Keratinocyte (primary cell): ENCODE data around the gene SARS2.

Experiments used
- EZH2 ChIP-seq: IDR thresholded peaks from one replicate; pipeline ENCODE4 v1.6.1; 2012; ENCODE audit warnings: inconsistent platforms, mild to moderate bottlenecking, low read length, moderate library complexity
- TF ChIP-seq, protein P1 (sequence below), 3 experiments: IDR thresholded peaks in 1 of 3; conservative IDR thresholded peaks in 1 of 3; optimal IDR thresholded peaks in 1 of 3; 2 replicates in 2 of 3; 3 replicates in 1 of 3; pipeline versions ENCODE3 to v1.5.1; 2011; ENCODE audit warnings: low read length in 3 of 3, mild to moderate bottlenecking in 3 of 3, moderate library complexity in 2 of 3, control low read depth in 1 of 3, inconsistent platforms in 1 of 3; ENCODE audit not compliant: insufficient read depth in 2 of 3; ENCODE audit errors: extremely low read depth in 1 of 3

DNA sequence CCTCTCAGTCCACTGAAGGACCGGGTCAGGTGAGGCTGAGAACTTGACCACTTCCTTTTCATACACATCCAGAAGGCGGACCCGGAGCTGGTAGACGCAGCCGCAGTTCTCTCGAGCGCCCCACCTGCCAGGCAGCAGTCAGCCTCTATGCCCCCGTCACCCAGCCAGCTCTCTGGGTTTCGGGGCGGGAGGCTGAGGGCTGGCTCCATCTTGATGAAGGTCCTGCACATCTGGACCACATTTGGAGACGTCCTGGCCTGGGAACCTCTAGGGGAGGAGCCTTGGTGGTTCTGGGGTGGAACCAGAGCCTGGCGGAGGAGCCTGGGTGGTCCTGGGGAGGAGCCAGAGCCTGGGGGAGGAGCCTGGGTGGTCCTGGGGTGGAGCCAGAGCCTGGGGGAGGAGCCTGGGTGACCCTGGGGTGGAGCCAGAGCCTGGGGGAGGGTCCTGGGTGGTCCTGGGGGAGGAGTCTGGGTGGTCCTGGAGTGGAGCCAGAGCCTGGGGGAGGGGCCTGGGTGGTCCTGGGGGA lies 14.5 kb upstream of the SARS2 start:
- TF ChIP-seq, protein P1, sequence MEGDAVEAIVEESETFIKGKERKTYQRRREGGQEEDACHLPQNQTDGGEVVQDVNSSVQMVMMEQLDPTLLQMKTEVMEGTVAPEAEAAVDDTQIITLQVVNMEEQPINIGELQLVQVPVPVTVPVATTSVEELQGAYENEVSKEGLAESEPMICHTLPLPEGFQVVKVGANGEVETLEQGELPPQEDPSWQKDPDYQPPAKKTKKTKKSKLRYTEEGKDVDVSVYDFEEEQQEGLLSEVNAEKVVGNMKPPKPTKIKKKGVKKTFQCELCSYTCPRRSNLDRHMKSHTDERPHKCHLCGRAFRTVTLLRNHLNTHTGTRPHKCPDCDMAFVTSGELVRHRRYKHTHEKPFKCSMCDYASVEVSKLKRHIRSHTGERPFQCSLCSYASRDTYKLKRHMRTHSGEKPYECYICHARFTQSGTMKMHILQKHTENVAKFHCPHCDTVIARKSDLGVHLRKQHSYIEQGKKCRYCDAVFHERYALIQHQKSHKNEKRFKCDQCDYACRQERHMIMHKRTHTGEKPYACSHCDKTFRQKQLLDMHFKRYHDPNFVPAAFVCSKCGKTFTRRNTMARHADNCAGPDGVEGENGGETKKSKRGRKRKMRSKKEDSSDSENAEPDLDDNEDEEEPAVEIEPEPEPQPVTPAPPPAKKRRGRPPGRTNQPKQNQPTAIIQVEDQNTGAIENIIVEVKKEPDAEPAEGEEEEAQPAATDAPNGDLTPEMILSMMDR (optimal IDR thresholded peaks at IDR 0.05 in 1 of 3, IDR thresholded peaks at IDR 0.05 in 1 of 3, conservative IDR thresholded peaks at IDR 0.05 in 1 of 3; ENCODE audit: extremely low read depth in 1 of 3, insufficient read depth in 2 of 3, low read length in 3 of 3) = no peak
- TF ChIP-seq EZH2 = no peak
